HCT116 (cell line): Measurements from ENCODE around the gene MNAT1.

Experiments
- EGR1 ChIP-seq: IDR thresholded peaks from 2 replicates; pipeline ENCODE4 v1.6.1; 2012; ENCODE audit warnings: low read depth
- ELF1 ChIP-seq: IDR thresholded peaks from 2 replicates; pipeline ENCODE4 v1.6.1; 2012; ENCODE audit warnings: low read depth, borderline replicate concordance
- EZH2phosphoT487 ChIP-seq: fragments of 200-600 bp; IDR thresholded peaks from 2 replicates; pipeline ENCODE4 v1.6.1; 2018; ENCODE audit warnings: antibody characterized with exemption, borderline replicate concordance
- JUND ChIP-seq: IDR thresholded peaks from 2 replicates; pipeline ENCODE4 v1.6.1; 2012
- POLR2A ChIP-seq: IDR thresholded peaks from 2 replicates; pipeline ENCODE4 v1.7.0; 2011; ENCODE audit warnings: borderline replicate concordance; ENCODE audit not compliant: insufficient read depth, insufficient read length; ENCODE audit errors: extremely low read depth
- RAD21 ChIP-seq: IDR thresholded peaks from 2 replicates; pipeline ENCODE4 v1.6.1; 2012; ENCODE audit warnings: low read depth, mild to moderate bottlenecking
- SP1 ChIP-seq: IDR thresholded peaks from 2 replicates; pipeline ENCODE4 v1.6.1; 2012; ENCODE audit warnings: low read depth
- YY1 ChIP-seq: IDR thresholded peaks from 2 replicates; pipeline ENCODE4 v1.6.1; 2011; ENCODE audit warnings: low read length, low read depth, moderate library complexity, mild to moderate bottlenecking; ENCODE audit not compliant: insufficient replicate concordance; ENCODE audit errors: extremely low read depth
- ZNF274 ChIP-seq: fragments of 200-500 bp; sonication (Bioruptor generic); IDR thresholded peaks from 2 replicates; pipeline ENCODE4 v1.6.1; 2014; ENCODE audit warnings: mild to moderate bottlenecking, low read depth, low read length, inconsistent platforms
- TF ChIP-seq, protein P1 (sequence below), 3 experiments: fragments of 200-600 bp in 1 of 3; sonication (generic) in 1 of 3; IDR thresholded peaks in 2 of 3; conservative IDR thresholded peaks in 1 of 3; 2 replicates each; pipeline ENCODE4 v1.5.1; 2012 to 2017; ENCODE audit warnings: low read depth in 2 of 3, low read length in 2 of 3, antibody characterized with exemption in 1 of 3, borderline replicate concordance in 1 of 3, control low read depth in 1 of 3, mild to moderate bottlenecking in 1 of 3, mixed read lengths in 1 of 3, mixed run types in 1 of 3, moderate library complexity in 1 of 3; ENCODE audit not compliant: insufficient read depth in 1 of 3
- TF ChIP-seq, protein P2 (sequence below): IDR thresholded peaks from 2 replicates; pipeline ENCODE4 v1.6.1; 2012; ENCODE audit warnings: low read depth
- TF ChIP-seq, protein P3 (sequence below): IDR thresholded peaks from 2 replicates; pipeline ENCODE4 v1.6.1; 2012
- TF ChIP-seq, protein P4 (sequence below): IDR thresholded peaks from 2 replicates; pipeline ENCODE4 v1.6.1; 2012

DNA sequence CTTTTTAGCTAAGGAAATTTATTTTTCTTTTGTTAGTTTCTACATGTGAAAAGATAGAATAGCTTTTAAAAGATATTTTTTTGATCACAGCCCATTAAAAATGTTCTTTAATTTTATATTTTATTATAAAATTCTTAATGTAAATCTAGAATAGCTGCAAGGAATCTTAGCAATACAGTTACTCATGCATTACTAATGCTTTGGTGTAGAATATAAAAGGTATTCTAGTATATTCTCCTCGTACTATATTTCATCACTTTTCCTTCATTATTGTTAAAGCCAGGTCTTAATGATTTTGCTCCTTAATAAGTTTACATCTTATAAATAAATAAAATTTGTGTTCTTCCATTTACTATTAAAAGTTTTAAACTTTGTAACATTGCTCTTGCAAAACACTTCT lies 82.6 kb downstream of the MNAT1 start:
- TF ChIP-seq, protein P1, sequence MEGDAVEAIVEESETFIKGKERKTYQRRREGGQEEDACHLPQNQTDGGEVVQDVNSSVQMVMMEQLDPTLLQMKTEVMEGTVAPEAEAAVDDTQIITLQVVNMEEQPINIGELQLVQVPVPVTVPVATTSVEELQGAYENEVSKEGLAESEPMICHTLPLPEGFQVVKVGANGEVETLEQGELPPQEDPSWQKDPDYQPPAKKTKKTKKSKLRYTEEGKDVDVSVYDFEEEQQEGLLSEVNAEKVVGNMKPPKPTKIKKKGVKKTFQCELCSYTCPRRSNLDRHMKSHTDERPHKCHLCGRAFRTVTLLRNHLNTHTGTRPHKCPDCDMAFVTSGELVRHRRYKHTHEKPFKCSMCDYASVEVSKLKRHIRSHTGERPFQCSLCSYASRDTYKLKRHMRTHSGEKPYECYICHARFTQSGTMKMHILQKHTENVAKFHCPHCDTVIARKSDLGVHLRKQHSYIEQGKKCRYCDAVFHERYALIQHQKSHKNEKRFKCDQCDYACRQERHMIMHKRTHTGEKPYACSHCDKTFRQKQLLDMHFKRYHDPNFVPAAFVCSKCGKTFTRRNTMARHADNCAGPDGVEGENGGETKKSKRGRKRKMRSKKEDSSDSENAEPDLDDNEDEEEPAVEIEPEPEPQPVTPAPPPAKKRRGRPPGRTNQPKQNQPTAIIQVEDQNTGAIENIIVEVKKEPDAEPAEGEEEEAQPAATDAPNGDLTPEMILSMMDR (IDR thresholded peaks at IDR 0.05 in 2 of 3, conservative IDR thresholded peaks at IDR 0.05 in 1 of 3; ENCODE audit: borderline replicate concordance in 1 of 3, insufficient read depth in 1 of 3, low read depth in 2 of 3, low read length in 2 of 3) = no peak
- TF ChIP-seq SP1 (no peak), POLR2A (no peak), YY1 (no peak), RAD21 (no peak), EGR1 (no peak), EZH2phosphoT487 (no peak), ZNF274 (no peak), JUND (no peak), ELF1 (no peak)
- TF ChIP-seq, protein P2, sequence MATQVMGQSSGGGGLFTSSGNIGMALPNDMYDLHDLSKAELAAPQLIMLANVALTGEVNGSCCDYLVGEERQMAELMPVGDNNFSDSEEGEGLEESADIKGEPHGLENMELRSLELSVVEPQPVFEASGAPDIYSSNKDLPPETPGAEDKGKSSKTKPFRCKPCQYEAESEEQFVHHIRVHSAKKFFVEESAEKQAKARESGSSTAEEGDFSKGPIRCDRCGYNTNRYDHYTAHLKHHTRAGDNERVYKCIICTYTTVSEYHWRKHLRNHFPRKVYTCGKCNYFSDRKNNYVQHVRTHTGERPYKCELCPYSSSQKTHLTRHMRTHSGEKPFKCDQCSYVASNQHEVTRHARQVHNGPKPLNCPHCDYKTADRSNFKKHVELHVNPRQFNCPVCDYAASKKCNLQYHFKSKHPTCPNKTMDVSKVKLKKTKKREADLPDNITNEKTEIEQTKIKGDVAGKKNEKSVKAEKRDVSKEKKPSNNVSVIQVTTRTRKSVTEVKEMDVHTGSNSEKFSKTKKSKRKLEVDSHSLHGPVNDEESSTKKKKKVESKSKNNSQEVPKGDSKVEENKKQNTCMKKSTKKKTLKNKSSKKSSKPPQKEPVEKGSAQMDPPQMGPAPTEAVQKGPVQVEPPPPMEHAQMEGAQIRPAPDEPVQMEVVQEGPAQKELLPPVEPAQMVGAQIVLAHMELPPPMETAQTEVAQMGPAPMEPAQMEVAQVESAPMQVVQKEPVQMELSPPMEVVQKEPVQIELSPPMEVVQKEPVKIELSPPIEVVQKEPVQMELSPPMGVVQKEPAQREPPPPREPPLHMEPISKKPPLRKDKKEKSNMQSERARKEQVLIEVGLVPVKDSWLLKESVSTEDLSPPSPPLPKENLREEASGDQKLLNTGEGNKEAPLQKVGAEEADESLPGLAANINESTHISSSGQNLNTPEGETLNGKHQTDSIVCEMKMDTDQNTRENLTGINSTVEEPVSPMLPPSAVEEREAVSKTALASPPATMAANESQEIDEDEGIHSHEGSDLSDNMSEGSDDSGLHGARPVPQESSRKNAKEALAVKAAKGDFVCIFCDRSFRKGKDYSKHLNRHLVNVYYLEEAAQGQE = no peak
- TF ChIP-seq, protein P3, sequence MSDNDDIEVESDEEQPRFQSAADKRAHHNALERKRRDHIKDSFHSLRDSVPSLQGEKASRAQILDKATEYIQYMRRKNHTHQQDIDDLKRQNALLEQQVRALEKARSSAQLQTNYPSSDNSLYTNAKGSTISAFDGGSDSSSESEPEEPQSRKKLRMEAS = no peak
- TF ChIP-seq, protein P4, sequence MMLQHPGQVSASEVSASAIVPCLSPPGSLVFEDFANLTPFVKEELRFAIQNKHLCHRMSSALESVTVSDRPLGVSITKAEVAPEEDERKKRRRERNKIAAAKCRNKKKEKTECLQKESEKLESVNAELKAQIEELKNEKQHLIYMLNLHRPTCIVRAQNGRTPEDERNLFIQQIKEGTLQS = no peak
